Heart left ventricle (tissue), 13 donors: ENCODE data around the gene XYLT1.

Source experiments
- CTCF ChIP-seq, 12 donors: fragments of 200-600 bp; sonication (generic) in 4 of 12; IDR thresholded peaks; one replicate each; pipeline versions ENCODE4 v1.5.0 to v1.8.0; 2018 to 2022; ENCODE audit warnings: antibody characterized with exemption in 12 of 12, mild to moderate bottlenecking in 5 of 12
- POLR2A ChIP-seq, 2 donors: fragments of 450-650 bp; IDR thresholded peaks; one replicate each; pipeline ENCODE4 v1.6.1; 2017; ENCODE audit warnings: antibody characterized with exemption in 2 of 2, mild to moderate bottlenecking in 2 of 2, moderate library complexity in 2 of 2
- donor health status: ischemic (EF 13 %, LVEDD 7.1; RV severe dilation, severe dysfunction).
- donor health status: DM: no; HTN: yes; CAD: no.
- donor health status: DM: no; HTN: no; CAD: no.
- donor health status: ischemic (EF 25% LVEDD 6.9; RV normal size, moderate dysfunction).
- donor health status: ischemic (EF 25% LVEDD 5.7; RV mildly dilated, moderate dysfunction).
- donor health status: ischemic (EF 35%, LVEDD 5.7; RV mildly dilated, moderate dysfunction).
- donor health status: nonischemic (EF 11% LVEDD 7.7; RV severe dilation, severe dysfunction).
- donor health status: DM: yes; HTN: yes; CAD: no.
- donor health status: PGD.
- donor health status: ischemic (EF 29% LVEDD 5.4; RV normal size, mild dysfunction).
- donor health status: nonischemic (EF 23%, LVEDD 6.1; RV moderate dilation, normal function).

- TF ChIP-seq CTCF (IDR thresholded peaks at IDR 0.05): no peak
- TF ChIP-seq POLR2A (IDR thresholded peaks at IDR 0.05): no peak
Observed at GRCh38 chr16:17244872-17245551, 225.7 kb downstream of the XYLT1 start.
